Karpas-422 (cell line): ENCODE results near the gene ITPKB. TPM values are rescaled to one million over a fixed set of nuclear protein-coding genes. Genes with fewer than 3 reads are reported as not detected.
A peak's percentile ranks its signal among the peaks of the same experiment; 100 is the strongest.

Experiments
- DNase-seq: peaks from one replicate; pipeline ENCODE4 v3.0.0-alpha.2; 2015
- H2AFZ ChIP-seq: fragments of 200-600 bp; sonication (generic); 2 replicates; pipeline ENCODE4 v1.6.1; 2014; ENCODE audit warnings: antibody characterized with exemption, low read length, mixed read lengths
- H3K27ac ChIP-seq: fragments of 200-600 bp; sonication (generic); 2 replicates; pipeline ENCODE4 v1.5.1; 2014; ENCODE audit warnings: mild to moderate bottlenecking, low read length, moderate library complexity
- H3K27me3 ChIP-seq: fragments of 200-600 bp; sonication (generic); 2 replicates; pipeline ENCODE4 v1.6.1; 2014; ENCODE audit warnings: low read length, mixed read lengths
- H3K36me3 ChIP-seq: fragments of 200-600 bp; sonication (generic); 2 replicates; pipeline ENCODE4 v1.6.1; 2014; ENCODE audit warnings: low read length, mixed read lengths; ENCODE audit not compliant: insufficient read depth
- H3K4me1 ChIP-seq: fragments of 200-600 bp; sonication (generic); 2 replicates; pipeline ENCODE4 v1.6.1; 2014; ENCODE audit warnings: mild to moderate bottlenecking, low read length, mixed read lengths
- H3K4me2 ChIP-seq: fragments of 200-600 bp; sonication (generic); 2 replicates; pipeline ENCODE4 v1.6.1; 2014; ENCODE audit warnings: low read length, low read depth, mild to moderate bottlenecking; ENCODE audit not compliant: poor library complexity, severe bottlenecking
- H3K4me3 ChIP-seq: fragments of 200-600 bp; sonication (generic); 2 replicates; pipeline ENCODE4 v1.5.1; 2014; ENCODE audit warnings: mild to moderate bottlenecking, antibody characterized with exemption, low read length, mixed read lengths
- H3K79me2 ChIP-seq: fragments of 200-600 bp; sonication (generic); 2 replicates; pipeline ENCODE4 v1.6.1; 2014; ENCODE audit warnings: mild to moderate bottlenecking, low read length, mixed read lengths
- H3K9ac ChIP-seq: fragments of 200-600 bp; sonication (generic); 2 replicates; pipeline ENCODE4 v1.6.0; 2014; ENCODE audit warnings: low read length
- H3K9me2 ChIP-seq: fragments of 200-600 bp; sonication (generic), shearing (Covaris generic); replicated peaks from 2 replicates; pipeline ENCODE4 v1.6.0; 2014; ENCODE audit warnings: mild to moderate bottlenecking, low read length, moderate library complexity; ENCODE audit not compliant: insufficient read depth
- H3K9me3 ChIP-seq: fragments of 300-700, 200-600 bp; sonication (generic); 2 replicates; pipeline ENCODE4 v1.6.1; 2014; ENCODE audit warnings: low read length, mixed read lengths
- H4K20me1 ChIP-seq: fragments of 200-600 bp; sonication (generic); 2 replicates; pipeline ENCODE4 v1.6.1; 2014; ENCODE audit warnings: mild to moderate bottlenecking, antibody characterized with exemption, low read length, low read depth; ENCODE audit not compliant: insufficient read depth
- total RNA-seq: library from RNA; depleted of rRNA; stranded (reverse); fragments of >200 nt; shearing (Covaris generic); gene quantifications from 2 replicates; pipeline ENCODE4 v1.2.3, GENCODE V29; 2014; ENCODE audit warnings: low replicate concordance

Gene ITPKB
- total RNA-seq, 1 experiment from 2014 or later: 79.0 TPM

DNA sequence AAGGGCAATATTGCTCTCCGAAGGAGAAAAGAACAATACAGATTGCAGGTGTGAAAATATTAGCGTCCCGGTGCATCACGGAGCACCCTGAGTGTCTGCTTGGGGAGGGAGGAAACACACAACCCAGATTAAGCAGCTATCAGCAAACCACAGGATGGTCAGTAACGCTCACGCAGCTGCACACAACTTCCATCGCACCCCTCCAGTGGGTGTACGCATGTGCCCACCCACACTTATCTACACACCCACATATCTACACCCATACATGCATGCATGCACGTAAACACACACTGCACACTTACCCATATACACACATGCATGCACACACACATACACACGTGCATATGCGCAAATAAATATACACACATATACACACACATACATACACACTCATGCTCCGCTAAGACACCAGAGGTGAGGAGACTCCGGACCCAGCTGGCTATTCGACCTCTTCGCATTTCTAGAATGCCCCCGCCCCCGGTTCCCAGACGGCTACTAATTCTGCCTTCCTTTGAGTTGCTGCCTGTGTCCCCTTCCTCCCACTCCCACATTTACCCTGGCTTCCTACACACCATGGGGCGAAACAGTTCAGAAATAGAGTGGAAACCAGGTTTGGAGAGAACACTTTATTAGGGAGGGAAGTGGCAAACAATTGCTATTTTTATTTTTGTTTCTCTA, 26.2 kb downstream of the ITPKB start:
- Histone ChIP-seq H3K27ac (no peak overlapping the region; the same call in none of the 2 replicates), H3K9me3 (no peaks in the 10 kb centered on the region), H2AFZ (no peak overlapping the region), H4K20me1 (peaks cover 97% of the 10 kb centered on the region), H3K4me1 (peaks cover 100% of the 10 kb centered on the region), H3K4me2 (peak overlapping the region; percentile 39), H3K79me2 (peaks cover 100% of the 10 kb centered on the region), H3K4me3 (peak overlapping the region; percentile 8; the same call in 1 of the 2 replicates), H3K9ac (peak overlapping the region; percentile 32), H3K36me3 (peaks cover 57% of the 10 kb centered on the region), H3K27me3 (no peaks in the 10 kb centered on the region), H3K9me2 (no peaks in the 10 kb centered on the region)
- no peak for DNase-seq

DNA sequence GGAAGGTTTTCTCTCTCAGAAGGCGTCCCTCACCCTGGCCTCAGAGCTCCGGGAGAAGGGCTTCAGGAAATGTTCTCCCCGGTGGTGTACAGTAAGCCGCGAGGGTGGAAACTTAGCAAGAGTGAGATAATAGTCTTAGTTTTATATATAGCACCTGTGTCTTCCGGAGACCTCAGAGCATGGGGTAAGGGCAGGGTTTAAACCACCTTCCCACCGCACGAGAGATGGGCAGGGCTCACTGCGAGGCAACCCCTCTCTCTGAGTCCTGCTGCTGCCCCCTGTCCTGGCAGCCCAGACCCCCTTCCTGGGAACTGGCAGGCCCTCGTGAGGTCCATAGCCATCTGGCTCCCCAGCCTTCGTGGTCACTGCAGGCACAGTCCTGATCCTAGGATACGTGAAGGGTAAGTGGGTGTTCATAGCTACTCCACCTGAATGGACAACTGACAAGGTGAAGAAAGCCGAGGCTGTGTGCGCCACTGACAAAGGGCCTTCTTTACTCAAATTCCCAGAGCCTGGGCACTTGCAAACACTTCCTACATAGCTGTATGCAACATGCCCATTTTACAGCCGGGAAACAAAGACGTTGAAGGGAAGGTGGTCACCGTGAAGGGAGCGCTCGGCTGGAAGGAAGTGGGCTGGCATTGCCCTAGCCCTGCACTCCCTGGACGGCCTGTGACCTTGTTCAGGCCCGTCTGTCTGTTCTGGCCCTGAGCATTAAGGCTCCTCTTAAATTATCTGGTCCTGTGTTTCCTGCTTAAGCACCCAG, 26.9 kb downstream of the ITPKB start:
- Histone ChIP-seq H3K9me2 (no peaks in the 10 kb centered on the region), H3K4me3 (peak overlapping the region; percentile 12; the same call in 1 of the 2 replicates), H3K4me2 (peak overlapping the region; percentile 39), H3K9ac (peak overlapping the region; percentile 26), H3K79me2 (peaks cover 100% of the 10 kb centered on the region), H3K36me3 (peaks cover 63% of the 10 kb centered on the region), H3K27me3 (no peaks in the 10 kb centered on the region), H3K4me1 (peaks cover 100% of the 10 kb centered on the region), H2AFZ (no peak overlapping the region), H4K20me1 (peaks cover 98% of the 10 kb centered on the region), H3K27ac (no peak overlapping the region; the same call in none of the 2 replicates), H3K9me3 (no peaks in the 10 kb centered on the region)
- DNase-seq: no peak

DNA sequence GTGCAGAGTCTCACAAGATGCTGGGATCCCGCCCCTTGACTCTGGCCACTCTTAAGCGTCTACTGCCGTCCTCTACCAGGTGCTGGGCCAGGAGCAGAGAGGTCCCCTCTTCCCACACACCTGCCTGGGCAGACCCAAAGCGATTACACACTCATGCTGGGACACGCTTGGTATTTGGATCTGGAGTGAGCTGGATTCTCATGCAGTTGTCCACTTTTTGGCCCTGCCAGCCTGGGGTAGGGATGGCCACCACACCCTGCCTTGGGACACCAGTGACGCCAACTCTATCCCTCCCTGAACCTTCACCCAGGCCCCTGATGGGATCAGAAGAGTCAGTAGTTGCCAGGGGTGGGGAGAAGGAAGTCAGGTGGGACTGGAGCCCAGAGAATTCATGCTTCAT, 28.6 kb downstream of the ITPKB start:
- H3K36me3 ChIP-seq: peaks cover 62% of the 10 kb centered on the region
- peak overlapping the region; percentile 39; the same call in 1 of the 2 replicates for H3K9ac ChIP-seq
- H3K27ac ChIP-seq: no peak overlapping the region; the same call in none of the 2 replicates

DNA sequence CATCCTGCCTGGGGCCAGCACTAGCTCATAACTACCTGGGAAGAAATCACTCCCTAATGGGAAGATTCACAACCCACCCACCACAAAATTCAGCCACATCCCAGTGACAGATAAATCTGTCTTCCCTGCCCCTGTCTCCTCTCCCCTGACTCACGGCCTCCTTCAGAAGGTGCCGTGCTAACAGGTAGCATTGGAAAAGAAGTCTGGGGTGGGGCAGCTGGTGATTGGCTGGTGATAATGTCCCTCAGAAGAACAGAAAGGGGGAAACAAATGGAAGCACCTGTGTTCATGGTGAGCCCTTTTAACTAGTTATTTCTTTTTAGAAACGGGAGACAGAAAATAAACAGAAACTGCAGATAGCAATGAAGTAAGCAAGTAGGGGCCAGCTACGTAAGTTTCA, 29.1 kb downstream of the ITPKB start:
- peaks cover 57% of the 10 kb centered on the region for H3K36me3 ChIP-seq
- H3K4me3 ChIP-seq: no peak overlapping the region
- H3K79me2 ChIP-seq: peaks cover 96% of the 10 kb centered on the region
- no peak overlapping the region; the same call in none of the 2 replicates for H3K27ac ChIP-seq
- no peak for DNase-seq
- H3K9ac ChIP-seq: peak overlapping the region; percentile 39; the same call in 1 of the 2 replicates
- H4K20me1 ChIP-seq: peaks cover 94% of the 10 kb centered on the region
- peak overlapping the region; percentile 39 for H3K4me2 ChIP-seq
- H3K9me2 ChIP-seq: no peaks in the 10 kb centered on the region
- peaks cover 100% of the 10 kb centered on the region for H3K4me1 ChIP-seq
- no peaks in the 10 kb centered on the region for H3K9me3 ChIP-seq
- no peak overlapping the region for H2AFZ ChIP-seq
- H3K27me3 ChIP-seq: no peaks in the 10 kb centered on the region

More for the DNA sequence above, 28.6 kb downstream of the ITPKB start:
- Histone ChIP-seq H3K9me2 (no peaks in the 10 kb centered on the region), H4K20me1 (peaks cover 96% of the 10 kb centered on the region), H3K4me2 (peak overlapping the region; percentile 39), H2AFZ (no peak overlapping the region), H3K79me2 (peaks cover 98% of the 10 kb centered on the region), H3K27me3 (no peaks in the 10 kb centered on the region), H3K9me3 (no peaks in the 10 kb centered on the region), H3K4me1 (peaks cover 100% of the 10 kb centered on the region), H3K4me3 (no peak overlapping the region; the same call in 1 of the 2 replicates)
- DNase-seq: no peak

DNA sequence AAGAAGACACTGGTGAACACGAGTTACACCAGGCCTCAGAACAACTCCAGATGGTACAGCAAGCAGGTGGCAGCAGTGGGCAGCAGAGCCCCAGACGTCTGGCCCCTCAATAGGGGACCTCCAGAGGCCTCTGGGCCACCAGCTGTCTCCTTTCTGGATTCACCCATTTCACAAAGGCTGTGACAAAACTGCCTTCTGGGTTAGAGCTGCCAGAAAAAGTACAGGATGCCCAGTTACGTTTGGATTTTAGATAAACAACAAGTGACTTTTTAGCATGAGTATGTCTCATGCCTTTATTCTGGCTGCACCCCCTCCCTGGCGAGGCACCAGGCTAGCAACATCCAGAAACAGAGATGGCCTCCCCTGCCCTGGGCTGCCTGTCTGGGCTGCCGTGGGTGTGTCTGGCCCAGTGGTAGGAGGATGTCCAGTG, 30.1 kb downstream of the ITPKB start:
- no peak for DNase-seq
- Histone ChIP-seq H3K9me3 (no peaks in the 10 kb centered on the region), H3K9ac (peak overlapping the region; percentile 39), H3K27ac (no peak overlapping the region; the same call in none of the 2 replicates), H3K4me2 (peak overlapping the region; percentile 39), H3K4me1 (peaks cover 100% of the 10 kb centered on the region), H3K27me3 (no peaks in the 10 kb centered on the region), H4K20me1 (peaks cover 93% of the 10 kb centered on the region), H3K79me2 (peaks cover 96% of the 10 kb centered on the region), H3K4me3 (peak overlapping the region; percentile 5; the same call in 1 of the 2 replicates), H2AFZ (no peak overlapping the region), H3K9me2 (no peaks in the 10 kb centered on the region), H3K36me3 (peaks cover 53% of the 10 kb centered on the region)

DNA sequence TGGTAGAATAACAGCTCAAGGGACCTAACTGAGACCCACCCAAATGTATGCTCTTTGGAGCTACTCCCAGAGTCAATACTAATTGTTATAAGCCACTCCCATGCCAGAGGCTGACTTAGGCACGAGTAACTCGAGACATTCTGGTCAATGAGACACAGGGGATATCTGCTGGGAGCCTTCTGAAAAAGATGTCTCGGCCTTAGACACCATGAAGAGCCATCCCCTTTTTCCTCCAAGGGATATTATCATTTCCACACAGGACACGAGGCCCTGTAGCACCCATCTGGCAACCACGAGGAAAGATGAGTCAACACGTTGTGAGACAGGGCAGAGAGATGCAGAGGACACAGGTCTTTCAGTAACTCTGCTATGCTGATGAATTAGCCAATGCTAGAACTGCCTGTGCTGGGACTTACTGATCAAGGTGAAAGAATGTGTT, 30.7 kb downstream of the ITPKB start:
- peak overlapping the region; percentile 5; the same call in 1 of the 2 replicates for H3K4me3 ChIP-seq
- H3K4me2 ChIP-seq: peak overlapping the region; percentile 39
- no peak for DNase-seq
- H3K9me3 ChIP-seq: no peaks in the 10 kb centered on the region
- peaks cover 92% of the 10 kb centered on the region for H4K20me1 ChIP-seq
- no peaks in the 10 kb centered on the region for H3K27me3 ChIP-seq
- no peak overlapping the region; the same call in none of the 2 replicates for H3K27ac ChIP-seq
- peak overlapping the region; percentile 39 for H3K9ac ChIP-seq
- H3K9me2 ChIP-seq: no peaks in the 10 kb centered on the region
- H2AFZ ChIP-seq: no peak overlapping the region
- H3K4me1 ChIP-seq: peaks cover 100% of the 10 kb centered on the region
- H3K79me2 ChIP-seq: peaks cover 96% of the 10 kb centered on the region
- peaks cover 51% of the 10 kb centered on the region for H3K36me3 ChIP-seq

DNA sequence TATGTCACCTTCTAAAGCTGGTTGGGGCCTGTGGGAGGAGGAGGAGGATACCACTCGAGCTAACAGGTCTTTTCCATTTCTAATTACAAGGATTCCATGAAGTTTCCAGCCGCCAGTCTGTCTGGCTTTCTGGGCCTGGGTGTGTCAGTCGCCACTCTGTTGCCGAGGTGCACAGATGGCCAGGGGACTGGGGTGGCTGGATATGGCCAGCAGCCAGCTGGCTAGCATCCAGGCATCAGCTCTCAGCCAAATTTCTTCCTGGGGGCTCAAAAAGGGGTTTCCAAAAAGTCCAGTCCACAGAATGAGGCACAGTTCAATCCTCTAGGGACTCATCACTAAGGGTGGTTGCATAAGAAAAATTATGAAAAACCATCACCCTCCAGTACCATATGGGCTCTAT, 32.4 kb downstream of the ITPKB start:
- peak overlapping the region; percentile 28; the same call in 1 of the 2 replicates for H3K4me3 ChIP-seq
- no peak for DNase-seq
- no peak overlapping the region for H2AFZ ChIP-seq
- no peaks in the 10 kb centered on the region for H3K27me3 ChIP-seq
- H3K79me2 ChIP-seq: peaks cover 94% of the 10 kb centered on the region
- H3K4me1 ChIP-seq: peaks cover 100% of the 10 kb centered on the region
- H3K27ac ChIP-seq: no peak overlapping the region; the same call in 1 of the 2 replicates
- no peaks in the 10 kb centered on the region for H3K9me3 ChIP-seq
- peak overlapping the region; percentile 20; the same call in 1 of the 2 replicates for H3K9ac ChIP-seq
- peaks cover 40% of the 10 kb centered on the region for H3K36me3 ChIP-seq
- H4K20me1 ChIP-seq: peaks cover 88% of the 10 kb centered on the region
- H3K4me2 ChIP-seq: peak overlapping the region; percentile 76
- no peaks in the 10 kb centered on the region for H3K9me2 ChIP-seq
